AG10803 (cell line): Measurements from ENCODE around the gene SELENON.

Source experiments
- DNase-seq: peaks from one replicate; pipeline ENCODE4 v3.0.0; 2010; ENCODE audit warnings: low read depth
- H3K4me3 ChIP-seq: 2 replicates; pipeline ENCODE4 v1.5.1; 2011; ENCODE audit warnings: mild to moderate bottlenecking, low read length, control low read depth
- CTCF ChIP-seq: conservative IDR thresholded peaks from 2 replicates; pipeline ENCODE4 v1.5.1; 2011; ENCODE audit warnings: mild to moderate bottlenecking, low read length, control low read depth, inconsistent platforms

The SELENON gene

DNA sequence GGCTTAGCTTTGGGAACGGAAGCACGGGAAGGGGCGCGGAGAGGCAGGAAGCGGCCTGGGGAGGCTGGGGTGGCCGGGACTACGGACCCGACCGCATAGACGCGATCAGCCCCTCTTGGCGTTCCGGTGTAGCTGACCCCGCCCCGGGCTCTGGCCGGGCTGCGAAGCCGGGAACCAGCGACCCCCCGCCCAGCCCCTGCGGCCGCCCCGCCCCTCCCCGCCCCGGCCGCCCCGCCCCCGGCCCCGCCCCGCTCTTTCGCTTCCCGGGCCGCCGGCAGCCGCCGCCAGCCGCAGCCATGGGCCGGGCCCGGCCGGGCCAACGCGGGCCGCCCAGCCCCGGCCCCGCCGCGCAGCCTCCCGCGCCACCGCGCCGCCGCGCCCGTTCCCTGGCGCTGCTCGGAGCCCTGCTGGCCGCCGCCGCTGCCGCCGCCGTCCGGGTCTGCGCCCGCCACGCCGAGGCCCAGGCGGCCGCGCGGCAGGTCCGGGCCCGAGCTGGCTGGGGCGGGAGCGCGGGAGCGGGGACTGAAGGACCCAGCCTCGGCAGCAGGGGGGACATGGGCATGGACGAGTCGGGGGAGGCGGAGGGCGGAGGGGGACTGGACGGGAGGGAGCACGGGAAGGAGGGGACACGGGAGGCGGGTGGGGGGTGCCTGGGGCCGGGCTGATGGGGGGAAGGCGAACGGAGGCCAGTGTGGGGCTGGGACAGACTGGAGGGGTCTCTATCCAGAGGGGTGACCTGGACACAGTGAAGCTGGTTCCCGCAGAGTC, at the start of gene SELENON:
TSS of gene SELENON (plus strand) at position 259 of the 768 bp plus-strand sequence. CDS start at position 297, 38 bp downstream.
- peak; percentile 43 for DNase-seq
- H3K4me3 ChIP-seq, result peak within 1 kb of the TSS; percentile 73
- TF ChIP-seq CTCF, result no peak

GRCh38 chr1:25750923-25751605, 48.9 kb upstream of the SELENON start:
- no peak for TF ChIP-seq CTCF
- H3K4me3 ChIP-seq, result no peak overlapping the region
- DNase-seq, result no peak

DNA sequence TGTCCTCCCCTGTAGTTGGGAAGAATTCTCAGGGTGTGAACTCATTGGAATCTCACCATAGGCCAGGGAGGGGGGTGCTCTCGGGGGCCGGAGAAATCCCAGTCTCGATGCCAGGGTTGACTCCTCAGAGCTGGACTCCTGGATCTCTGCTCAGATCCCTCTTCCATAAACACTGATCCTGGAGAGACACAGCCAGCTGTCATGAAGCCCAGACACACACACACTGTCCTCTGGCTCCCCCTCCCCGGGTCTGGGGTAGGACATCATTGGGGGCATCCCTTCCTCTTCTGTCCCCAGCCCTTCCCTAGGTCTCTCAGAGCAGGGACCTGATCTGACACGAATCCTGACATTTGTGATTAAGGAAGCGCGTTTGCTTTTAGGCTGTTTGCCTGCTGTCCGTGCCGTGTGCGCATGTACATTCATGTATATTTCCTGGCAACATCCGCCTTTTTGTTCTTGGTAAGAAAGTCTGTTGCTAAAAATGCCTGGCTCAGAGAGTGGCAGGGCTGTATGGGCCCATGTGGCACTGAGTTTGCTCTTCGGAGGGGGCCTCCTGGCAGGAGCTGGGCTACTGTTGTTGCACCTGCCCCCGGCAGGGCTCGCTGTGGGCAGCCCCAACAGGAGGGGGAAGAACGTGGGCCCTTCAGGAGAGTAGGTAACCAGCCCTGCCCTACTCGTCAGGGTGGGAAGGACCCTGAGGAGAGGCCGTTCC, 45.4 kb upstream of the SELENON start:
- H3K4me3 ChIP-seq, result no peak overlapping the region
- DNase-seq, result no peak
- no peak for TF ChIP-seq CTCF

- no peak for DNase-seq
- no peak for TF ChIP-seq CTCF
- H3K4me3 ChIP-seq, result no peak overlapping the region
Observed at GRCh38 chr1:25755475-25756125, 44.4 kb upstream of the SELENON start.

DNA sequence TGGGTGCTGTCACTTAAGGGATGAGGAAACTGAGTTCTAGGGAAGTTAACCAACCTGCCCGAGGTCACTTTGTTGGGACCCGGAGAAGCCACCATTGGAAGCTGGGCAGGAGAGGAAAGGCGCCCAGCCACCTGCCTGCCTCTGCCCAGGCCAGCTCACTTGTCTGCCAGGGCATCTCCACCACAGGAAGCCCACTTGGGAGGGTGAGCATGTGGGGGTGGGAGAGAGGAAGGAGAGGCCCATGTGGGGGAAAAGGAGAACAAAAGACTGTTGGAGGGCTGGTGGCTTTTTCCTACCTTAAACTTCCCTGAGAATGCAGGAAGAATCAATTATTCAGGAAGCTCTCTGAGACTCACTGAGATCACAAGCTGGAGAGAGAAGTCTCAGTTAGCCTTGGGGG, 43.8 kb upstream of the SELENON start:
- no peak for DNase-seq
- H3K4me3 ChIP-seq, result no peak overlapping the region
- TF ChIP-seq CTCF, result no peak

GRCh38 chr1:25757151-25757845, 42.7 kb upstream of the SELENON start:
- TF ChIP-seq CTCF, result no peak
- no peak overlapping the region for H3K4me3 ChIP-seq
- no peak for DNase-seq
